CD14-positive monocyte (primary cell): ENCODE results near the gene SMARCAL1. TPM values are rescaled to one million over a fixed set of nuclear protein-coding genes. Genes with fewer than 3 reads are reported as not detected.

ENCODE experiments used
- DNase-seq, 3 donors: peaks; one replicate each; pipeline ENCODE4 v3.0.0-alpha.2; 2011 to 2022
- H2AFZ ChIP-seq: 2 replicates; pipeline ENCODE4 v1.6.0; 2012; ENCODE audit warnings: mild to moderate bottlenecking, low read depth, low read length, inconsistent platforms; ENCODE audit not compliant: insufficient read depth, poor library complexity, severe bottlenecking
- H3K27ac ChIP-seq, 2 donors: 1 replicate in 1 of 2; 2 replicates in 1 of 2; pipeline ENCODE4 v1.5.1; 2012 to 2013; ENCODE audit warnings: low read length in 2 of 2, control low read depth in 1 of 2, inconsistent platforms in 1 of 2, low read depth in 1 of 2, mild to moderate bottlenecking in 1 of 2
- H3K27me3 ChIP-seq, 2 donors: one replicate each; pipeline versions ENCODE4 v1.6.0 to v1.6.1; 2011 to 2013; ENCODE audit warnings: low read length in 2 of 2; ENCODE audit not compliant: control insufficient read depth in 2 of 2, insufficient read depth in 2 of 2
- H3K36me3 ChIP-seq, 2 donors: replicated peaks in 1 of 2; 1 replicate in 1 of 2; 2 replicates in 1 of 2; pipeline versions ENCODE4 v1.5.1 to v1.6.1; 2012 to 2013; ENCODE audit warnings: low read length in 2 of 2, control low read depth in 1 of 2, inconsistent platforms in 1 of 2, mild to moderate bottlenecking in 1 of 2; ENCODE audit not compliant: insufficient read depth in 2 of 2, control insufficient read depth in 1 of 2
- H3K4me1 ChIP-seq, 2 donors: 1 replicate in 1 of 2; 2 replicates in 1 of 2; pipeline versions ENCODE4 v1.5.1 to v1.6.1; 2012 to 2013; ENCODE audit warnings: low read length in 2 of 2, control low read depth in 1 of 2, inconsistent platforms in 1 of 2, mild to moderate bottlenecking in 1 of 2, moderate library complexity in 1 of 2; ENCODE audit not compliant: insufficient read depth in 2 of 2, control insufficient read depth in 1 of 2
- H3K4me2 ChIP-seq: replicated peaks from 2 replicates; pipeline ENCODE3; 2012; ENCODE audit warnings: low read length, moderate library complexity, mild to moderate bottlenecking; ENCODE audit not compliant: poor library complexity, severe bottlenecking; ENCODE audit errors: extremely low read depth
- H3K4me3 ChIP-seq, 3 experiments: fragments of 200-600 bp in 1 of 3; sonication (generic) in 1 of 3; replicated peaks in 1 of 3; 1 replicate in 2 of 3; 2 replicates in 1 of 3; pipeline ENCODE4 v1.5.1; 2011 to 2013; ENCODE audit warnings: low read length in 3 of 3, mild to moderate bottlenecking in 3 of 3, control low read depth in 2 of 3, low read depth in 2 of 3, inconsistent platforms in 1 of 3, moderate library complexity in 1 of 3
- H3K79me2 ChIP-seq: 2 replicates; pipeline ENCODE4 v1.6.0; 2012; ENCODE audit warnings: mild to moderate bottlenecking, control low read depth, inconsistent platforms, low read length, moderate library complexity; ENCODE audit not compliant: insufficient read depth
- H3K9ac ChIP-seq: 2 replicates; pipeline ENCODE4 v1.6.0; 2017; ENCODE audit warnings: low read length, mild to moderate bottlenecking; ENCODE audit not compliant: insufficient read depth, poor library complexity, severe bottlenecking
- H3K9me3 ChIP-seq, 2 donors: replicated peaks in 1 of 2; 1 replicate in 1 of 2; 2 replicates in 1 of 2; pipeline versions ENCODE4 v1.5.1 to v1.6.1; 2012 to 2013; ENCODE audit warnings: low read length in 2 of 2, control low read depth in 1 of 2; ENCODE audit not compliant: control insufficient read depth in 1 of 2, insufficient read depth in 1 of 2
- H4K20me1 ChIP-seq: 2 replicates; pipeline ENCODE4 v1.6.0; 2012; ENCODE audit warnings: mild to moderate bottlenecking, low read length, control low read depth, moderate library complexity; ENCODE audit not compliant: insufficient read depth
- H3K27ac Mint-ChIP-seq, 7 donors: one replicate each; pipeline ENCODE4 v1.8.0; 2020; ENCODE audit warnings: mild to moderate bottlenecking in 7 of 7, mixed read lengths in 7 of 7, moderate library complexity in 6 of 7, inconsistent platforms in 2 of 7
- H3K27me3 Mint-ChIP-seq, 3 donors: one replicate each; pipeline ENCODE4 v1.8.0; 2021 to 2022; ENCODE audit warnings: low read depth in 3 of 3, mild to moderate bottlenecking in 3 of 3, mixed read lengths in 3 of 3, moderate library complexity in 3 of 3, inconsistent platforms in 1 of 3
- H3K36me3 Mint-ChIP-seq, 2 donors: one replicate each; pipeline ENCODE4 v1.8.0; 2020; ENCODE audit warnings: mixed read lengths in 2 of 2, inconsistent platforms in 1 of 2, mild to moderate bottlenecking in 1 of 2
- H3K4me1 Mint-ChIP-seq: one replicate; pipeline ENCODE4 v1.8.0; 2020; ENCODE audit warnings: mild to moderate bottlenecking, mixed read lengths
- H3K4me3 Mint-ChIP-seq, 2 donors: one replicate each; pipeline ENCODE4 v1.8.0; 2020; ENCODE audit warnings: mild to moderate bottlenecking in 2 of 2, mixed read lengths in 2 of 2, moderate library complexity in 1 of 2
- H3K9me3 Mint-ChIP-seq, 7 donors: one replicate each; pipeline ENCODE4 v1.8.0; 2020 to 2022; ENCODE audit warnings: mixed read lengths in 7 of 7, mild to moderate bottlenecking in 6 of 7, moderate library complexity in 6 of 7, inconsistent platforms in 2 of 7
- CTCF ChIP-seq: fragments of 200-600 bp; IDR thresholded peaks from one replicate; pipeline ENCODE4 v1.8.0; 2022; ENCODE audit warnings: antibody characterized with exemption, mild to moderate bottlenecking
- WGBS: methylation state at CpG from one replicate; pipeline ENCODE4 v1.1.5; 2013; ENCODE audit warnings: missing lambda C conversion rate; ENCODE audit not compliant: insufficient coverage; 5-methylcytosine and 5-hydroxymethylcytosine counted together
- intact Hi-C, 2 donors: fragments of 100-400 bp; cut with micrococcal nuclease; formaldehyde crosslinking; loops; one replicate each; pipeline versions ENCODE4 v1.15.0 to v1.15.1; 2023
- polyA plus RNA-seq, 3 donors: library from polyadenylated mRNA; depleted of rRNA in 1 of 3; unstranded in 2 of 3; stranded (reverse) in 1 of 3; fragments of 300-500 nt in 2 of 3; fragments of >200 nt in 1 of 3; fragmentation: Illumina TruSeq in 2 of 3; gene quantifications; 1 replicate in 2 of 3; 2 replicates in 1 of 3; pipeline ENCODE4 v1.2.3, GENCODE V29; 2012 to 2021

SMARCAL1 gene
- polyA plus RNA-seq, 3 donors, result 10.5 to 13.3 (median 11.5) TPM

DNA sequence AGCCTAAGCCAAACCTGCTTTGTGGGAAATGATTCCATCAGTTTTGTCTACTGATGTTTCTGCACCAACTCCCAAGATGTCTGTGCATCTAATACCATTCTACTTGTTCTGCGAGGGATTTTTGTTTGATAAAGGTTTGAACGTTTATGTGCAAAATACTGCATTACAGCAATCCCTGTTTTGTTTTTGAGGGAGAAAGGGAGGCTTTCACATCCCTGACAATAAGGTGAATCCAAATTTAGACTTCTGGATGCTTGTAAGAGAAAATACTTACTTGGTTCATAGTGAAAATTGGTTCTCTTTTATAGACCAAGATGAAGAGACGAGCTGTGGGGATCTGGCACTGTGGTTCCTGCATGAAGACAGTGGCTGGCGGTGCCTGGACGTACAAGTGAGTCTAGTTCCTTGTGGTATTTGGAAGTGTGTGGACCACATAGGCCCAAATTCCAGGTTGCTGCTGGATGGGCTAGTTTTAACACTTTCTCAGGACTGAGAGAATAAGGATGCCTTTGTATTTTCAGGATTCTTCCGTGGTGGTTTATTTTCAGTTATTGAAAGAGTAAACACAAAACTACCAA, 87.4 kb downstream of the SMARCAL1 start:
- WGBS, result 17% methylated on average over 3 of the region's 6 CpGs
- peaks cover 46 to 51% of the 10 kb centered on the region in 2 donors for H3K36me3 ChIP-seq
- Mint-ChIP-seq H3K27me3 (no peaks in the 10 kb centered on the region), H3K4me3 (peak overlapping the region; percentile 95 to 96), H3K27ac (peak overlapping the region; percentile 87 to 97 (median 94)), H3K4me1 (peaks cover 55% of the 10 kb centered on the region), H3K9me3 (no peaks in the 10 kb centered on the region), H3K36me3 (peaks cover 46 to 52% of the 10 kb centered on the region in 2 donors)
- no peak for DNase-seq
- no peaks in the 10 kb centered on the region for H3K27me3 ChIP-seq
- peak overlapping the region; percentile 81 to 97 (median 88) for H3K4me3 ChIP-seq
- no peaks in the 10 kb centered on the region for H3K9me3 ChIP-seq
- peaks cover 48 to 57% of the 10 kb centered on the region in 2 donors for H3K4me1 ChIP-seq
- peaks cover 60% of the 10 kb centered on the region for H4K20me1 ChIP-seq
- H3K27ac ChIP-seq, result peak overlapping the region in 1 of 2 donors; percentile 90
- TF ChIP-seq CTCF, result no peak
- H2AFZ ChIP-seq, result peak overlapping the region; percentile 94
- H3K4me2 ChIP-seq, result peak overlapping the region; percentile 83
- H3K79me2 ChIP-seq, result peaks cover 65% of the 10 kb centered on the region
- peak overlapping the region; percentile 95 for H3K9ac ChIP-seq
- intact Hi-C loops, result loop anchor here in 1 of 2 donors (5.0 kb wide), 1 partner anchor 87 kb away; the partner anchor contains the start of gene SMARCAL1

DNA sequence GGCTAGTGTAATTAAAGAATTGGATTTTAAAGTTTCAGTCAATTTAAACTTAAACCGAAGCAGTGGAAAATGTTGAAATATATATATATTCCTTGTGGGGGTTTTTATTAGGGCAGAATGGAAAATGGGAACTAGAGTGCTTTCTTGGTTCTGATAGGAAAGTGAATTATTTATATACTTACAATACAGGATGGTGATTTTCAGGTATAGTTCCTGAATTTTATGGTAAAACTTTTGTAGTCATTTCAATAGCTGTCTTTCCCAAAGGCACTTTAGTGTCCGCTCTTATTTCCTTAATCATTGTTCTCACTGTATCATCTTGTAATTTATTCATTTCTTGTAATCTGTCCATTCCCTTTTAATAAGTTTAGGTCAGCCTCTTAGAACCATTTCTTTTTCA, 88.3 kb downstream of the SMARCAL1 start:
- no CpG with 5 or more reads among the region's 2 CpGs for WGBS
- peak overlapping the region in 1 of 2 donors; percentile 17 for H3K27ac ChIP-seq
- H3K27me3 Mint-ChIP-seq, result peaks cover 0 to 2% (median 0%) of the 10 kb centered on the region in 3 donors
- H3K36me3 ChIP-seq, result peaks cover 49 to 59% of the 10 kb centered on the region in 2 donors
- H2AFZ ChIP-seq, result no peak overlapping the region
- H4K20me1 ChIP-seq, result peaks cover 69% of the 10 kb centered on the region
- H3K9me3 ChIP-seq, result no peaks in the 10 kb centered on the region
- no peak overlapping the region for H3K4me3 Mint-ChIP-seq
- no peak for TF ChIP-seq CTCF
- no peaks in the 10 kb centered on the region for H3K9me3 Mint-ChIP-seq
- no peak for DNase-seq
- H3K4me3 ChIP-seq, result no peak overlapping the region
- peaks cover 49% of the 10 kb centered on the region for H3K4me1 Mint-ChIP-seq
- peaks cover 40 to 49% of the 10 kb centered on the region in 2 donors for H3K4me1 ChIP-seq
- intact Hi-C loops, result no loop called here
- H3K27me3 ChIP-seq, result no peaks in the 10 kb centered on the region
- no peak overlapping the region for H3K9ac ChIP-seq
- H3K4me2 ChIP-seq, result peak overlapping the region; percentile 83
- H3K79me2 ChIP-seq, result peaks cover 65% of the 10 kb centered on the region
- H3K36me3 Mint-ChIP-seq, result peaks cover 51 to 61% of the 10 kb centered on the region in 2 donors
- no peak overlapping the region for H3K27ac Mint-ChIP-seq
